Amygdala (tissue), 56 donors: ENCODE results near the gene LAMA2.

Experiments used
- DNase-seq, 56 donors: peaks; one replicate each; lab custom pipeline; 2025; lab: John Stamatoyannopoulos, UW

Gene LAMA2

GRCh38 chr6:129197154-129197553 is 314.2 kb downstream of the LAMA2 start:
- DNase-seq, result no peak

DNA sequence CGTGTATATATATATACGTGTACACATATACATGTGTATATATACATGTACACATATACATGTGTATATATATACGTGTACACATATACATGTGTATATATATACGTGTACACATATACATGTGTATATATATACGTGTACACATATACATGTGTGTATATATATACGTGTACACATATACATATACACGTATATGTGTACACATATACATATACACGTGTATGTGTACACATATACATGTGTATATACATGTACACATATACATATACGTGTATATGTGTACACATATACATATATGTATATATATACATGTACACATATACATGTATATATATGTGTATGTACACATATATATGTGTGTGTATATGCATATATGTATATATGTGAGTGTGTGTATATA is 317.2 kb downstream of the LAMA2 start:
- DNase-seq, result no peak

DNA sequence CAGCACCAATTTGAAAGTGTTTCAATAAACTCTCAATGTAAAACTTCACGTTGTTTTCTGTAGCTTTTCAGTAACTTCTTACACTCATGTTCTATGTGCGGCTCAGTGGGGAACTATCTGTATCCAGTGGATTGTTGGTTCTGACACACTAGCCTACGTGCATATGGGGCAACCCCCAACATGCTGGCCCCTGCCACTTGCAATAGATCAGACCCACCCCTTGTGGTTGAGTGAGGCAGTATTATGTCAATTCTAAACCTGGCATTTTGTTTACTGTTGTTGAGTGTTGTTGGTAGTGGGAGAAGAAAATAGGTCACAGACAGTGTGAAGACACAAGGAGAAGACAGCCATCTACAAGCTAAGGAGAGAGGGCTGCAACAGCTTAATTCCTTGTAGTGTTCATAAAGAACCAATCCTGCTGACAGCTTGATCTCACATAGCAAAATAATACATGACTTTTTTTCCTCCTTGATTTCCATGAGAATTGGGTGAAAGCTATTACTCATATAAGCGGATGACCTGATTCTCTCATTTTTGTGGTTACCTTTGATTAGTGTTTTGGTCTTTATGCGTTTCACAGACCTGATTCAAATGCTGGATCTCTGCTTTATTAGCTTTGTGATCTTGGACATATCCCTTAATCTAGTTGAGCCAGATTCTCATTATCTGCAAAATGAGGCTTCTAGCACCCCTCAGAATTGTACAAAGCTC is 320.4 kb downstream of the LAMA2 start:
- DNase-seq, result no peak

DNA sequence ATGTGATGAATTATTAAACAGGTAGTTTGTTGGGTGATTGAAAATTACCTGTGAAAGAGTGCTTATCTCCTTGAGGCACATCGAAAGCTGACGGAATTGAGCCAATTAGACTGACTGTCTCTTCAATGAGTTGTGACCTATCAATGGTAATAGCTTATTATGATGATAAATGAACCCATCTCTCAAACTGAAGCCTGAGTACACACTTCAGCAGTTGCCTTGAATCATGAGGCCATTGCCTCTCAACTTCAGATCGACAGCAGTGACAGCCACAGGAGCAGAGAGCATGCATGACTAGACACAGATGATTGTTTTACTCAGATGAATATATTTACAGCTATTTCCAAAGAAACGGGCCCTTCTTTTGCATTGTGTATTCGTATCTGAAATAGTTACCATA is 323.9 kb downstream of the LAMA2 start:
- DNase-seq, result no peak

GRCh38 chr6:129207832-129208231 is 324.9 kb downstream of the LAMA2 start:
- DNase-seq, result no peak

DNA sequence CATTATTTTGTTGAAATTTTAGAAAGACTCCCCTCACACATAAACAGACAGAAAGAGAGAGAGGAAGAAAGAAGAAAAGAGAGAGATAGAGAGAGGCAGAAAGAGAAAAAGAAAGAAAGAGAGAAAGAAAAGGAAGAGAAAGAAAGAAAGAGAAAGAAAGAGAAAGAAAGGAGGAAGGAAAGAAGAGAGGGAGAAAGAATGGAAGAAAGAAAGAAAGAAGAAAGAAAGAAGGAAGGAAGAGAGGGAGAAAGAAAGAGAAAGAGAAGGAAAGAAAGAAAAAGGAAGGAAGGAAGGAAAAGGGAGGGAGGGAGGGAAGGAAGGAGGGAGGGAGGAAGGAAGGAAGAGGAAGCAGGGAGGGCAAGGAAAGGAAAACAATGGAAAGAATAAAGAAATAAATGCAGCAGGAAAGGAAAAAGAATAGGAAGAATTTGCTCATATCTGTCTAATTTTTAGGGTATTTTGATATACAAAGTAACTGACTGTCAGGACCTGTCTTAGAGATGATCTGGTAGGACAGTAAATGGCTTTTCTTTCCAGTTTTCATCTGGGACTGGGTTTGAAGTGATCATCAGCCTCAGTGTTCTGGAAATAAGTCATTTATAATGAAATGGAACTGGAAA is 325.6 kb downstream of the LAMA2 start:
- DNase-seq, result no peak

DNA sequence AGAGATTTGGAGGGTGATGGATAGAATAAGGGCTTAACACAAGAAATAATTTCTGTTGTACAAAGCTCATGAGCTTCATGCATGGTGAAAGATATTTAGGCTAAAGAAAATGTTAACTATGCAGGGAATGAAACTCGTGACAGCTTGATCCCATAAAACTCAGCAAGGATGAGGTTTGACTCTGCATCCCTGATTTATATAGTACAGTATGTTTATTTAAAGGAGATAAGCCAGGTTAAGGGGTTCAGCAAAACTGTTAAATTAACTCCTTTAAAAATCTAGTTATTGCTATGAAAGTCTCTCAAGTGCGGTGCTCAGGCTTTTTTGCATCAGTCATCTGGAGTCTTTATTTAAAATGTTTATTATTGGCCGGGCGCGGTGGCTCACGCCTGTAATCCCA is 326.4 kb downstream of the LAMA2 start:
- no peak for DNase-seq

DNA sequence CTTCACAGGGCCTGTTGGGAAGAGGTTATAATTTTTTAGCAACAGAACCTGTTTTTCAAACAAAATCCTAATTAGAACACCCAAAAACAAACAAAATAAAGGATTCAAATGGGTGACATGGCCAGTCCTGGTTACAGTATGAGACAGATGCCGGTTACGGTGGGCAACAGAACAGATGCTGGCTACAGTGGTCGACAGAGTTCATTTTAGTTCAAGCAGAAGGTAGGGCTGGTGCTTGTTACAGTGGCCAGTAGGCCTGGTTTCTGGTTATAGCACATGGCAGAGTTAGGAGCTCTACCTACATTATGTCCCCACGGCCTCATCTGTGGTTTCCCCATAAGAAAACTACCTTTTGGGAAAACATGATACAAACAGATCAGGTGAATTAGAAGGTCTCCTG is 327.7 kb downstream of the LAMA2 start:
- DNase-seq, result no peak

DNA sequence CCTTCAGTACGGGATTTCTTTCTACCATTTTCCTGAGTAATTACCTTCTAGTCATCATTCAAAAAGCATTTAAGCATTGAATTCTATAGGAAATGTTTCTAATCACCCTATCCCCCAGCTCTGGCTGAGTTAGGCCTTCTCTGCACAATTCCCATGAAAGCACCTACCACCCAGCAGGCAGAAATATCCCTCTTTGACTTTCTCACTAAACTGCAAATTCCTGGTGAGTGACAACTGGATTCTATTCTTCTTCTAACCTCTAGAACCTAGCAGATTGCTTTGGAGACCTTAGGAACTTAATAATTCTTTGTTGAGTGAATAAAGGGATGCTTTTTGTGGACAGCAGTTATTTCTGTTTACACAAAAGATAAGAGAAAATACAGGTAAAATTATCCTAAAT is 328.7 kb downstream of the LAMA2 start:
- DNase-seq, result no peak

DNA sequence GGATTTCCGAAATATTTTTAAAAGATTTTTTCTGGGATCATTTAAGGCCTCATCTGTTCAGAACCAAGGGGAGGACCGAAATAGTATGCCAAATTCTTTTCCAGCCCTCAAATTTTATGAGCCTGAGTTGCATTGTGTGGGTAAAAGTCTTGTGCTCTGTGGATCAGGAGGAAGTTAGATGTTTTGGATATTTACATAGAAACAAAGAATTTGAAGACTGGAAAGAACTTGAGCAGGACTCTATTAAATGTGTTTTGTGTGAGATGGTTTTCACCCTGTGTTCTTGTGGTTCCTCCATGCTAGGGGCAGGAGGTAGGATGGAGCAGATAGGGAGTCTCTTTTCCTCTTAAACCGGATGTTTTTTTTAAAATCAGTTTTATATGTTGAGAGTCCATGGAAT is 329.1 kb downstream of the LAMA2 start:
- DNase-seq, result no peak

- no peak for DNase-seq
Observed at GRCh38 chr6:129215246-129215645, 332.3 kb downstream of the LAMA2 start.

GRCh38 chr6:129215916-129216520 is 333.1 kb downstream of the LAMA2 start:
- no peak for DNase-seq

- DNase-seq, result no peak
Observed at GRCh38 chr6:129217701-129218100, 334.8 kb downstream of the LAMA2 start.

DNA sequence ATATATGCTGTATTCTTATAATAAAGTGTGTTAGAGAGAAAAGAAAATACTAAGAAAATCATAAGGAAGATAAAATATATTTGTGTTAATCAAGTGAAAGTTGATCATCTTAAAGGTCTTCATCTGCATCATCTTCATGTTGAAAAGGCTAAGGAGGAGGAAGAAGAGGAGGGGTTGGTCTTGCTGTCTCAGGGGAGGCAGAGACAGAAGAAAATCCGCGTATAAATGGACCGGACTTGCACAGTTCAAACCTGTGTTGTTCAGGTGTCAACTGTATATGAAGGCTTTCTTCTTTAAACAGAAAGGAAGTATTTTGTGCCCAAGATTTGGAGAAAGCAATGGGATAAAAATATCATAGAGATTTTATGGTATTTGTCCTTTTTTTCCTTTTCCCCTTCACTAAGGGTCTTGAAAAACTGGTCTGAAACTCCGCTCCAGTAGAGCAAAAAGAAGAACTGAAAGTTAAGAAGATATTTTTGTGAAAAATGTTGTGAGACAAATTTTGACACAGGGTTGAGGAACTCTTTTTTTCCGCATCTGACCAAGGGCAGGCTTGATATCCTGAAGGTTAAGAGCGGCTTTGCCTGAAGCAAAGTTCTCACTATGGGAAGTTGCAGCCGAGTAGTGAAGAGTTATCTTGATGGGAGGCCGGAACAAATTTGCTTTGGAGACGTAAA is 350.7 kb downstream of the LAMA2 start:
- no peak for DNase-seq

- DNase-seq, result no peak
Observed at GRCh38 chr6:129235167-129236000, 352.4 kb downstream of the LAMA2 start.

DNA sequence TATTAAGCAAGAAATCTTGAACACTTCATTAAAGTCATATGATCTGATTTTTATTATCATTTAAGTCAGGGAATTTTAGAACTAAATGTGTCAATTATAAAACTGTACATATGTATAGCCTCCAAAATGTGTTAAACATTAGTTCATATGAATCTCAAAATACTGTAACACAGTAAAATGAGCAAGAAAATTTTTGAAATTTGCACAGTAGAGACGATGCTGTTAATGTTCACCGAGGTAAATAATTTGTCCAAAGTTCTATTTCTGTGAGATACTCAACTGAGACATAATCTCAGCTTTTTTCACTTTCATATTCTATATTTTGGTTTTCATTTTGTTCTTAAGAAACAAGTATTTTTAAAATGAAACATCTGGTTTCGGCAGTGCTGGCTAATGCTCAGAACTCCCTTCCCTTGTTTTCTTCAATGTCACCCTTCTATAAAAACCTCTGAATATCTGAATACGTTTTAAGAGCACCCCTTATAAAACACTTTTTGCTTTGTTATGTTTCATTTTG is 353.1 kb downstream of the LAMA2 start:
- no peak for DNase-seq

- DNase-seq, result no peak
Observed at GRCh38 chr6:129238991-129239390, 356.1 kb downstream of the LAMA2 start.

DNA sequence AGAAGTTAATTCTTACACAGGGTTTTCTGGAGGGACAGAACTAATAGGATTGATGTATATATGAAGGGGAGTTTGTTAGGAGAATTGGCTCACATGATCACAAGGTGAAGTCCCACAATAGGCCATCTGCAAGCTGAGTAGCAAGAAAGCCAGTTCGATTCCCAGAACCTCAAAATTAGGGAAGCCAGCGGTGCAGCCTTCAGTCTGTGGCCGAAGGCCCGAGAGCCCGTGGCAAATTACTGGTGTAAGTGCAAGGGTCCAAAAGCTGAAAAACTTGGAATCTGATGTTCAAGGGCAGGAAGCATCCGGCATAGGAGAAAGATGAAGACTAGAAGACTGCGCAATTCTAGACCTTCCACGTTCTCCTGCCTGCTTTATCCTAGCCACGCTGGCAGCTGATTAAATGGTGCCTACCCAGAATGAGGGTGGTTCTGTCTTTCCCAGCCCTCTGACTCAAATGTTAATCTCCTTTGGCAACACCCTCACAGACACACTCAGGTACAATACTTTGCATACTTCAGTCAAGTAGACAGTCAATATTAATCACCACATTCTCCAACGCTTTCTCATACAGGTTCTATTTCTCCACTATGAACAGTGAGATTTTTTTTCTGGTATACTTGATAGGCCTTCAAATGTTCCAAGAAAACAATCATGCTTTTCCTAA is 357.0 kb downstream of the LAMA2 start:
- no peak for DNase-seq

GRCh38 chr6:129240492-129240853 is 357.5 kb downstream of the LAMA2 start:
- DNase-seq, result no peak

- DNase-seq, result no peak
Observed at GRCh38 chr6:129242546-129242945, 359.6 kb downstream of the LAMA2 start.
